ENCODE data around the gene FBXL16.
A peak's percentile ranks its signal among the peaks of the same experiment; 100 is the strongest.

Gene FBXL16

DNA sequence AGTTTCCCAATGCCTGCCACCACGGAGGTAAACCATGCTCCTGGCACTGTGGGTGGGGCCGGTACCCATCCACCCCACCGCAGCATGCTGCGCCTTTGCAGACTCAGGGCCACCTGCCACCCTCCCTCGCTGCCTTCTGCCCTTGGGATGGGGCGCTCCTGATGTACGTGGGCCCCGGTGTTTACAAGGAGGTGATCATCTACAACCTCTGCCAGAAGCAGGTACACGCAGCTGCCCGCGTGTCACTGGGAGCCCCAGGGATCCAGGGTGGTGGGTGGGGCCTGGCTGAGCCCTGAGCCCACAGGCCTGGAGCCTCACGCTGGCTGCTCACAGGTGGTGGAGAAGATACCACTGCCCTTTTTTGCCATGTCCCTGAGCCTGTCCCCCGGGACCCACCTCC, 39.0 kb downstream of the FBXL16 start:
- no peak overlapping the region for H3K4me3 ChIP-seq (replicated peaks; ENCODE audit: insufficient read depth, low read length)
- no peaks in the 10 kb centered on the region for H3K27me3 ChIP-seq (ENCODE audit: insufficient read depth, poor library complexity, severe bottlenecking)
- no peak for TF ChIP-seq REST (IDR thresholded peaks at IDR 0.05; ENCODE audit: insufficient replicate concordance, low read depth)
- TF ChIP-seq GABPA (IDR thresholded peaks at IDR 0.05; ENCODE audit: low read depth), result no peak
- TF ChIP-seq POLR2AphosphoS5 (IDR thresholded peaks at IDR 0.05; ENCODE audit: low read depth), result no peak
- TF ChIP-seq SPI1 (IDR thresholded peaks at IDR 0.05; ENCODE audit: borderline replicate concordance, low read depth), result no peak
- TF ChIP-seq, protein P1, sequence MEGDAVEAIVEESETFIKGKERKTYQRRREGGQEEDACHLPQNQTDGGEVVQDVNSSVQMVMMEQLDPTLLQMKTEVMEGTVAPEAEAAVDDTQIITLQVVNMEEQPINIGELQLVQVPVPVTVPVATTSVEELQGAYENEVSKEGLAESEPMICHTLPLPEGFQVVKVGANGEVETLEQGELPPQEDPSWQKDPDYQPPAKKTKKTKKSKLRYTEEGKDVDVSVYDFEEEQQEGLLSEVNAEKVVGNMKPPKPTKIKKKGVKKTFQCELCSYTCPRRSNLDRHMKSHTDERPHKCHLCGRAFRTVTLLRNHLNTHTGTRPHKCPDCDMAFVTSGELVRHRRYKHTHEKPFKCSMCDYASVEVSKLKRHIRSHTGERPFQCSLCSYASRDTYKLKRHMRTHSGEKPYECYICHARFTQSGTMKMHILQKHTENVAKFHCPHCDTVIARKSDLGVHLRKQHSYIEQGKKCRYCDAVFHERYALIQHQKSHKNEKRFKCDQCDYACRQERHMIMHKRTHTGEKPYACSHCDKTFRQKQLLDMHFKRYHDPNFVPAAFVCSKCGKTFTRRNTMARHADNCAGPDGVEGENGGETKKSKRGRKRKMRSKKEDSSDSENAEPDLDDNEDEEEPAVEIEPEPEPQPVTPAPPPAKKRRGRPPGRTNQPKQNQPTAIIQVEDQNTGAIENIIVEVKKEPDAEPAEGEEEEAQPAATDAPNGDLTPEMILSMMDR (IDR thresholded peaks at IDR 0.05; ENCODE audit: insufficient read depth, low read length), result no peak
- H3K27ac ChIP-seq (replicated peaks), result no peak overlapping the region
- no peak for DNase-seq (ENCODE audit: low read depth in 1 of 2, low spot score in 1 of 2)

GRCh38 chr16:662597-662996, 43.0 kb downstream of the FBXL16 start:
- no peak overlapping the region for H3K4me3 ChIP-seq (replicated peaks; ENCODE audit: insufficient read depth, low read length)
- no peak overlapping the region for H3K27ac ChIP-seq (replicated peaks)
- TF ChIP-seq GABPA (IDR thresholded peaks at IDR 0.05; ENCODE audit: low read depth), result no peak
- TF ChIP-seq, protein P1 (IDR thresholded peaks at IDR 0.05; ENCODE audit: insufficient read depth, low read length), result no peak
- no peaks in the 10 kb centered on the region for H3K27me3 ChIP-seq (ENCODE audit: insufficient read depth, poor library complexity, severe bottlenecking)
- no peak for DNase-seq (ENCODE audit: low read depth in 1 of 2, low spot score in 1 of 2)

DNA sequence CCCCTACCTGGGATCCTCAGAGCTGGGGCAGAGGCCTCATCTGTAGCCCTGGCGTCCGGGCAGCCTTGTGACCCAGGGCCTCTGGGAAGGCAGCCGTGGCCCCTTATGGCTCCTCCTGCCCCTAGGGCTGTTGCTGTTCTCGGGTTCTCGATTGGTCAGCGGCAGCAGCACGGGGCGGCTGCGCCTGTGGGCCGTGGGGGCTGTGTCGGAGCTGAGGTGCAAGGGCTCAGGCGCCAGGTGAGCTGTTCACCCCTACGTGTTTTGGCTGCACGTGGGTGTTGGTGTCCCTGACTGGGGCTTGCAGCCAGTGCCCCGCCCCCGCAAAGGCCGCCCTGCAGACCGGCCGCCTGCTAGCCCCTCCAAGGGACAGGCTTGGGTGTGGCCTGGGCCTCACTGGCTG, 43.5 kb downstream of the FBXL16 start:
- no peak for DNase-seq (ENCODE audit: low read depth in 1 of 2, low spot score in 1 of 2)
- TF ChIP-seq GABPA (IDR thresholded peaks at IDR 0.05; ENCODE audit: low read depth) (no peak), REST (IDR thresholded peaks at IDR 0.05; ENCODE audit: insufficient replicate concordance, low read depth) (no peak), SPI1 (IDR thresholded peaks at IDR 0.05; ENCODE audit: borderline replicate concordance, low read depth) (no peak)
- TF ChIP-seq, protein P1 (IDR thresholded peaks at IDR 0.05; ENCODE audit: insufficient read depth, low read length), result no peak
- H3K27me3 ChIP-seq (ENCODE audit: insufficient read depth, poor library complexity, severe bottlenecking), result no peaks in the 10 kb centered on the region
- no peak overlapping the region for H3K27ac ChIP-seq (replicated peaks)
- no peak overlapping the region for H3K4me3 ChIP-seq (replicated peaks; ENCODE audit: insufficient read depth, low read length)

DNA sequence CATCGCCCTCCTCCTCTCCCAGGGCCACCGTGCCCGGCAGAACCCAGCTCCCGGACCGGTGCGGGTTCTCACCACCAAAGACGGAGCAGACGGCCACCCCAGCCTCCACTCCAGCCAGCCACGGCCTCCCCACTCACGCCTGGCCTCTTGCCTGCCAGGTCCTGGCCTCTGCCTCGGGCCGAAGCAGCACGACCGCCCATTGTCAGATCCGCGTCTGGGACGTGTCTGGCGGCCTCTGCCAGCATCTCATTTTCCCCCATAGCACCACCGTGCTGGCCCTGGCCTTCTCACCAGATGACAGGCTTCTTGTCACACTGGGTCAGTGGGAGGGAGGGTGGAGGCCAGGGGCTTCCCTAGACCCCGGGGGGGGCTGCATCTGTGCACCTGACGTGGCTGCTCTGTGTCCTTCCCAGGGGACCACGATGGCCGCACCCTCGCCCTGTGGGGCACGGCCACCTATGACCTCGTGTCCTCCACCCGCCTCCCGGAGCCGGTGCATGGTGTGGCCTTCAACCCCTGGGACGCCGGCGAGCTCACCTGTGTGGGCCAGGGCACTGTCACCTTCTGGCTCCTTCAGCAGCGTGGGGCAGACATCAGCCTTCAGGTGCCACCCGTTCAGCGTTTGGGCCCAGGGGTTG, 44.3 kb downstream of the FBXL16 start:
- DNase-seq (ENCODE audit: low read depth in 1 of 2, low spot score in 1 of 2), result no peak
- H3K27me3 ChIP-seq (ENCODE audit: insufficient read depth, poor library complexity, severe bottlenecking), result no peaks in the 10 kb centered on the region
- TF ChIP-seq POLR2AphosphoS5 (IDR thresholded peaks at IDR 0.05; ENCODE audit: low read depth) (no peak), REST (IDR thresholded peaks at IDR 0.05; ENCODE audit: insufficient replicate concordance, low read depth) (no peak), GABPA (IDR thresholded peaks at IDR 0.05; ENCODE audit: low read depth) (no peak), SPI1 (IDR thresholded peaks at IDR 0.05; ENCODE audit: borderline replicate concordance, low read depth) (no peak)
- TF ChIP-seq, protein P1 (IDR thresholded peaks at IDR 0.05; ENCODE audit: insufficient read depth, low read length), result no peak
- H3K4me3 ChIP-seq (replicated peaks; ENCODE audit: insufficient read depth, low read length), result no peak overlapping the region
- peak overlapping the region; percentile 25; the same call in 1 of the 2 replicates for H3K27ac ChIP-seq (replicated peaks)

Data from HL-60 (cell line).